ENCODE measurements around the gene RASSF7. TPM values are rescaled to one million over a fixed set of nuclear protein-coding genes. Genes with fewer than 3 reads are reported as not detected.

Gene RASSF7
- total RNA-seq, 6 experiments from 2014 or later = 10.1 to 18.8 (median 12.7) TPM

DNA sequence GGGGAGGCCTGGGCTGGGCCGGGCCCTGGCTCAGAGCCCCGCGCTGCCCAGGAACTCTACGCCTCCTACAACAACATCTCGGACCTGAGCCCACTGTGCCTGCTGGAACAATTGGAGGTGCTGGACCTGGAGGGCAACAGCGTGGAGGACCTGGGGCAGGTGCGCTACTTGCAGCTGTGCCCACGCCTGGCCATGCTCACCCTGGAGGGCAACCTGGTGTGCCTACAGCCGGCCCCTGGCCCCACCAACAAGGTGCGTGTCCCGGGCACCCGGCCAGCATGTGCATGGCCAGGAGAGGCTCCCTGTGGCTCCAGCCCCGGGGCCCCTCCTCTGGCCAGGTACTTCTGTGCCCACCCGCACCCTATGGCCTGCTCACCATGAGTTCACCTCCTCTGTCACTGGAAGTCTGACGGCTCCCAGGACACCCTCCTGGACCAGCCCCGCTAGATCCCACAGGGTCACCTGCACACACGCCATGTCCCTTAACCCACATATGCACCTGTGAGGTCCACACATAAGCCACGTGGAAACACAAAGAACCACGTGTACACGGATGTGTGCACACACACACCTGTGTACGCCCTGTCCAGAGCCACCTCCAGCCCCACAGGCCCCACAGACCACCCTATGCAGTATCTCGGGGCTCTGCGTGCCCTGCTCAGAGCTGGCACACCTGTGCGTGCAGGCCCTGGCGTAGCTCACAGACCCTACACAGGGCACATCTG, 10.6 kb upstream of the RASSF7 start:
- Mint-ChIP-seq H3K27ac (no peak overlapping the region), H3K4me3 (no peak overlapping the region), H3K36me3 (ENCODE audit: low read depth) (no peaks in the 10 kb centered on the region), H3K27me3 (ENCODE audit: insufficient read depth) (peaks cover 2% of the 10 kb centered on the region), H3K9me3 (no peaks in the 10 kb centered on the region), H3K4me1 (ENCODE audit: low read depth) (no peaks in the 10 kb centered on the region)
- TF ChIP-seq, protein P1, sequence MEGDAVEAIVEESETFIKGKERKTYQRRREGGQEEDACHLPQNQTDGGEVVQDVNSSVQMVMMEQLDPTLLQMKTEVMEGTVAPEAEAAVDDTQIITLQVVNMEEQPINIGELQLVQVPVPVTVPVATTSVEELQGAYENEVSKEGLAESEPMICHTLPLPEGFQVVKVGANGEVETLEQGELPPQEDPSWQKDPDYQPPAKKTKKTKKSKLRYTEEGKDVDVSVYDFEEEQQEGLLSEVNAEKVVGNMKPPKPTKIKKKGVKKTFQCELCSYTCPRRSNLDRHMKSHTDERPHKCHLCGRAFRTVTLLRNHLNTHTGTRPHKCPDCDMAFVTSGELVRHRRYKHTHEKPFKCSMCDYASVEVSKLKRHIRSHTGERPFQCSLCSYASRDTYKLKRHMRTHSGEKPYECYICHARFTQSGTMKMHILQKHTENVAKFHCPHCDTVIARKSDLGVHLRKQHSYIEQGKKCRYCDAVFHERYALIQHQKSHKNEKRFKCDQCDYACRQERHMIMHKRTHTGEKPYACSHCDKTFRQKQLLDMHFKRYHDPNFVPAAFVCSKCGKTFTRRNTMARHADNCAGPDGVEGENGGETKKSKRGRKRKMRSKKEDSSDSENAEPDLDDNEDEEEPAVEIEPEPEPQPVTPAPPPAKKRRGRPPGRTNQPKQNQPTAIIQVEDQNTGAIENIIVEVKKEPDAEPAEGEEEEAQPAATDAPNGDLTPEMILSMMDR (IDR thresholded peaks at IDR 0.05) = no peak
- no peak for DNase-seq

DNA sequence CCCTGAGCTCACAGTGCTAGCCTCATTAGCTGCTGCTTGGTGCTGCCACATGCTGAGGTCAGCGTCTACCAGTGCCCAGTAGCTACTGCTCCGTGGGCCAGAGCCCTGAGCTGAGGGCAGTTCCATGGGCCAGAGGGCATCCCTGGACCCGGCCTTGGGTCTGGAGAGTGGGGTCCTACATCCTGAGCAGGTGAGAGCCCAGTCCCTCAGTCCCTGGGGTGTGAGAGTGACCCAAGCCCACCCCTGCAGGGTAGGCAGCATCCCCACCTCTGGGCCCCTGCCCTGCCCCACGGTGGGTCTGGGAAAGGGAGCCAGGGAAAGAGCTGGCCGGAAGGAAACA, 10.1 kb upstream of the RASSF7 start:
- H3K9me3 Mint-ChIP-seq = no peaks in the 10 kb centered on the region
- DNase-seq = no peak
- no peaks in the 10 kb centered on the region for H3K36me3 Mint-ChIP-seq (ENCODE audit: low read depth)
- TF ChIP-seq, protein P1 (IDR thresholded peaks at IDR 0.05) = no peak
- H3K4me3 Mint-ChIP-seq = no peak overlapping the region
- H3K27me3 Mint-ChIP-seq (ENCODE audit: insufficient read depth) = peaks cover 2% of the 10 kb centered on the region
- no peaks in the 10 kb centered on the region for H3K4me1 Mint-ChIP-seq (ENCODE audit: low read depth)
- no peak overlapping the region for H3K27ac Mint-ChIP-seq

DNA sequence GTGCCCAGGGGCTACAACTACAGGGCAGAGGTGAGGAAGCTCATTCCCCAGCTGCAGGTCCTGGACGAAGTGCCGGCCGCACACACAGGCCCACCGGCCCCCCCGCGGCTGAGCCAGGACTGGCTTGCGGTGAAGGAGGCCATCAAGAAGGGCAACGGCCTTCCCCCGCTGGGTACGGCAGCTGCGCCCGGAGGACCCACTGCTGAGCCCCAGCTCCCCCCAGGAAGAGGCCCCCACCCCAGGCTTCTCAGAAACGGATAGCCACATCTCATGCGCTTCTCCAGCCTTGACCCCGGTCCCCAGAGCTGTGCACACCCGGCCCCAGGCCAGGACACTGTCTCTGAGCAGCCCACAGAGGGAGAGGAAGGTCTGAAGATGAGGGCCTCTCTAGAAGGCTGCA, 9.6 kb upstream of the RASSF7 start:
- Mint-ChIP-seq H3K27ac (no peak overlapping the region), H3K9me3 (no peaks in the 10 kb centered on the region), H3K36me3 (ENCODE audit: low read depth) (no peaks in the 10 kb centered on the region), H3K27me3 (ENCODE audit: insufficient read depth) (peaks cover 2% of the 10 kb centered on the region), H3K4me1 (ENCODE audit: low read depth) (no peaks in the 10 kb centered on the region), H3K4me3 (no peak overlapping the region)
- no peak for DNase-seq
- TF ChIP-seq, protein P1 (IDR thresholded peaks at IDR 0.05) = no peak

DNA sequence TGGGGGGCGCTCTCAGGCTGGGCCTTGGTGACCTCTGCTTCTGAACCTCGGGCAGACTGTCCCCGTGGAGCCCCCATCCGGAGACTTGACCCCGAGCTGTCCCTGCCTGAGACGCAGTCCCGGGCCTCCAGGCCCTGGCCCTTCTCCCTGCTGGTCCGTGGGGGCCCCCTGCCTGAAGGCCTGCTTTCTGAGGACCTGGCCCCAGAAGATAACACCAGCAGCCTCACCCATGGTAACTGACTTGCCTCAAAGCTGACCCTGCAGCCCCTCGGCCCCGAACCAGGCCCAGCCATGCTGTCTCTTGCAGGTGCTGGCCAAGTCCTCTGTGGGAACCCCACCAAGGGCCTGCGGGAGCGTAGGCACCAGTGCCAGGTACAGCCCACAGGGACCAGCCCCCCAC, 9.2 kb upstream of the RASSF7 start:
- no peak for DNase-seq
- H3K27me3 Mint-ChIP-seq (ENCODE audit: insufficient read depth) = peaks cover 6% of the 10 kb centered on the region
- no peaks in the 10 kb centered on the region for H3K36me3 Mint-ChIP-seq (ENCODE audit: low read depth)
- no peak overlapping the region for H3K27ac Mint-ChIP-seq
- TF ChIP-seq, protein P1 (IDR thresholded peaks at IDR 0.05) = no peak
- H3K9me3 Mint-ChIP-seq = no peaks in the 10 kb centered on the region
- H3K4me3 Mint-ChIP-seq = no peak overlapping the region
- H3K4me1 Mint-ChIP-seq (ENCODE audit: low read depth) = no peaks in the 10 kb centered on the region

DNA sequence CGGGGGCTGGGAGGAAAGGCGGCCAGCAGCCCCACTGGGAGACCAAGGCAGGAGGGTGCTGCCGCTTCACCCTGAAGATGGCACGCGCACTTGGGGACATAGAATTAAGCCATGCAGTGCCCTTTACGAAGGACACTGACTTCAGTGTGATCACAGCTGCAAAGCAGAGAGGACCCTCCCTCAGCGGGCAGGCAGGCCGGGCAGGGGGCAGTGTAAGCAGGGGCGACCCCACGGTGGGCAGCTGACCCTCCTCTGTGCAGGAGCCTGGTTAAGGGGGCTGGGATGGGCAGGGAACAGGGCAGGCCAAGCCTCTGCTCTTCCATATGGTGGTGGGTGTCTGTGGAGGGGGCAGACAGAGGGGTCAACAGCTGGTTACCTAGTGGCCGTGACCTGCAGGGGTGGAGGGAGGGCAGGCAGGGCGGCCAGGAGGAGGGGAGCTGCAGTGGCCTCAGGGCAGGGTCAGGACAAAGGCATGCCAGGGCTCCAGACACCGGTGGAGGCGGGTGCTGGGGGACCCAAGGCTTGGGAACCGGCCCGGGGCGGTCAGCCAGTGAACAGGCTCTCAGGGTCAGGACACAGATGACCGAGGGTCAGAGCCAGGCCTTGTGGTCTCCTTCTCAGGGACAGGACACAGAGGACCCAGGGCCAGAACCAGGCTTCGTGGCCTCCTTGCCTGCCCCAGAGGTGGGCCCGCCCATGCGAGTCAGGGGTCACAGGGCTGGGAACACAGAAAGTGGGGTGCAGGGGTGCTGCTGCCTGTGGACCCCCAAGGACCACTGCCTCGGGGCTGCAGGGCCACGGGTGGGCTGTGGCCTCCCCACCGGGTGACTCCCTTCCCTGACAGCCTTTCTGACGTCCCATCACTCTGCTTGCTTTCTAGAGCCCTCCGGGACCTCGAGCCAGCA, 7.4 kb upstream of the RASSF7 start:
- H3K36me3 Mint-ChIP-seq (ENCODE audit: low read depth) = no peaks in the 10 kb centered on the region
- peaks cover 8% of the 10 kb centered on the region for H3K27me3 Mint-ChIP-seq (ENCODE audit: insufficient read depth)
- TF ChIP-seq, protein P1 (IDR thresholded peaks at IDR 0.05) = no peak
- H3K9me3 Mint-ChIP-seq = no peaks in the 10 kb centered on the region
- no peak overlapping the region for H3K4me3 Mint-ChIP-seq
- no peak for DNase-seq
- no peak overlapping the region for H3K27ac Mint-ChIP-seq
- no peaks in the 10 kb centered on the region for H3K4me1 Mint-ChIP-seq (ENCODE audit: low read depth)

All from HFFc6 (cell line).